ENCODE measurements around the gene CPNE6.
"Not testable (repeated sequence)": the region's sequence is repeated elsewhere in the genome, so short reads cannot be mapped to it uniquely, and the experiment has no call there.

DNA sequence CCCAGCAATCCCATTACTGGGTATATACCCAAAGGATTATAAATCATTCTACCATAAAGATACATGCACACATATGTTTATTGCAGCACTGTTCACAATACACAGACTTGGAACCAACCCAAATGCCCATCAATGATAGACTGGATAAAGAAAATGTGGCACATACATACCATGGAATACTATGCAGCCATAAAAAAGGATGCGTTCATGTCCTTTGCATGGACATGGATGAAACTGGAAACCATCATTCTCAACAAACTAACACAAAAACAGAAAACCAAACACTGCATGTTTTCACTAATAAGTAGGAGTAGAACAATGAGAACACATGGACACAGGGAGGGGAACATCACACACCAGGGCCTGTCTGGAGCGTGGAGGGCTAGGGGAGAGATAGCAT is 40.0 kb upstream of the CPNE6 start:
- TF ChIP-seq, protein P1, sequence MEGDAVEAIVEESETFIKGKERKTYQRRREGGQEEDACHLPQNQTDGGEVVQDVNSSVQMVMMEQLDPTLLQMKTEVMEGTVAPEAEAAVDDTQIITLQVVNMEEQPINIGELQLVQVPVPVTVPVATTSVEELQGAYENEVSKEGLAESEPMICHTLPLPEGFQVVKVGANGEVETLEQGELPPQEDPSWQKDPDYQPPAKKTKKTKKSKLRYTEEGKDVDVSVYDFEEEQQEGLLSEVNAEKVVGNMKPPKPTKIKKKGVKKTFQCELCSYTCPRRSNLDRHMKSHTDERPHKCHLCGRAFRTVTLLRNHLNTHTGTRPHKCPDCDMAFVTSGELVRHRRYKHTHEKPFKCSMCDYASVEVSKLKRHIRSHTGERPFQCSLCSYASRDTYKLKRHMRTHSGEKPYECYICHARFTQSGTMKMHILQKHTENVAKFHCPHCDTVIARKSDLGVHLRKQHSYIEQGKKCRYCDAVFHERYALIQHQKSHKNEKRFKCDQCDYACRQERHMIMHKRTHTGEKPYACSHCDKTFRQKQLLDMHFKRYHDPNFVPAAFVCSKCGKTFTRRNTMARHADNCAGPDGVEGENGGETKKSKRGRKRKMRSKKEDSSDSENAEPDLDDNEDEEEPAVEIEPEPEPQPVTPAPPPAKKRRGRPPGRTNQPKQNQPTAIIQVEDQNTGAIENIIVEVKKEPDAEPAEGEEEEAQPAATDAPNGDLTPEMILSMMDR (IDR thresholded peaks at IDR 0.05 in 4 of 5, conservative IDR thresholded peaks at IDR 0.05 in 1 of 5), result not testable (repeated sequence)
- TF ChIP-seq POLR2A (IDR thresholded peaks at IDR 0.05), result not testable (repeated sequence)
